ENCODE measurements around the gene VAT1L.

The VAT1L gene

GRCh38 chr16:77825196-77825595, 36.8 kb downstream of the VAT1L start:
- H3K4me1 ChIP-seq: no peaks in the 10 kb centered on the region
- TF ChIP-seq, protein P1, sequence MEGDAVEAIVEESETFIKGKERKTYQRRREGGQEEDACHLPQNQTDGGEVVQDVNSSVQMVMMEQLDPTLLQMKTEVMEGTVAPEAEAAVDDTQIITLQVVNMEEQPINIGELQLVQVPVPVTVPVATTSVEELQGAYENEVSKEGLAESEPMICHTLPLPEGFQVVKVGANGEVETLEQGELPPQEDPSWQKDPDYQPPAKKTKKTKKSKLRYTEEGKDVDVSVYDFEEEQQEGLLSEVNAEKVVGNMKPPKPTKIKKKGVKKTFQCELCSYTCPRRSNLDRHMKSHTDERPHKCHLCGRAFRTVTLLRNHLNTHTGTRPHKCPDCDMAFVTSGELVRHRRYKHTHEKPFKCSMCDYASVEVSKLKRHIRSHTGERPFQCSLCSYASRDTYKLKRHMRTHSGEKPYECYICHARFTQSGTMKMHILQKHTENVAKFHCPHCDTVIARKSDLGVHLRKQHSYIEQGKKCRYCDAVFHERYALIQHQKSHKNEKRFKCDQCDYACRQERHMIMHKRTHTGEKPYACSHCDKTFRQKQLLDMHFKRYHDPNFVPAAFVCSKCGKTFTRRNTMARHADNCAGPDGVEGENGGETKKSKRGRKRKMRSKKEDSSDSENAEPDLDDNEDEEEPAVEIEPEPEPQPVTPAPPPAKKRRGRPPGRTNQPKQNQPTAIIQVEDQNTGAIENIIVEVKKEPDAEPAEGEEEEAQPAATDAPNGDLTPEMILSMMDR (IDR thresholded peaks at IDR 0.05; ENCODE audit: low read depth, low read length): no peak
- no peak for DNase-seq
- no peaks in the 10 kb centered on the region for H3K27me3 ChIP-seq
- no peaks in the 10 kb centered on the region for H3K36me3 ChIP-seq
- no peak overlapping the region for H3K4me3 ChIP-seq (ENCODE audit: low read depth, low read length)
- H3K9me3 ChIP-seq: no peaks in the 10 kb centered on the region

DNA sequence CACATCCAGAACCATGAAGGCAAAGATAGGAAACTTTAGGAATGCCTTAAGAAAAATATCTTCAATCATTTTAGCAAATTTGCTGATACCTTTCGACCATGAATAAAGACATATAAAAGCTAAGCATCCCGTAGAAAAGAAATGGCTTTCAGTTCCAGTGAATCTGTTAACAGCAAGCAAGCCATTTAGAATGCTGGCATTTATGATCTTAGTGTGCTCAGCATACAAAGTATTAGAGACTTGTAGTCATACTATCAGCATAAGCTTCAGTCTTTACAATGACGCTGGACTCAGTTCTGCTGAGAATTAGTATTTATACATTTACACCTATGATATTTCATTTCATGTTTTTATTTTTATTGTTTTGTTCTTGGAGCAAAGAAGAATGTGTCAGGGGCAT, 38.7 kb downstream of the VAT1L start:
- TF ChIP-seq, protein P1 (IDR thresholded peaks at IDR 0.05; ENCODE audit: low read depth, low read length): no peak
- no peaks in the 10 kb centered on the region for H3K4me1 ChIP-seq
- no peaks in the 10 kb centered on the region for H3K9me3 ChIP-seq
- H3K4me3 ChIP-seq (ENCODE audit: low read depth, low read length): no peak overlapping the region
- no peak for DNase-seq
- H3K36me3 ChIP-seq: no peaks in the 10 kb centered on the region
- H3K27me3 ChIP-seq: no peaks in the 10 kb centered on the region

DNA sequence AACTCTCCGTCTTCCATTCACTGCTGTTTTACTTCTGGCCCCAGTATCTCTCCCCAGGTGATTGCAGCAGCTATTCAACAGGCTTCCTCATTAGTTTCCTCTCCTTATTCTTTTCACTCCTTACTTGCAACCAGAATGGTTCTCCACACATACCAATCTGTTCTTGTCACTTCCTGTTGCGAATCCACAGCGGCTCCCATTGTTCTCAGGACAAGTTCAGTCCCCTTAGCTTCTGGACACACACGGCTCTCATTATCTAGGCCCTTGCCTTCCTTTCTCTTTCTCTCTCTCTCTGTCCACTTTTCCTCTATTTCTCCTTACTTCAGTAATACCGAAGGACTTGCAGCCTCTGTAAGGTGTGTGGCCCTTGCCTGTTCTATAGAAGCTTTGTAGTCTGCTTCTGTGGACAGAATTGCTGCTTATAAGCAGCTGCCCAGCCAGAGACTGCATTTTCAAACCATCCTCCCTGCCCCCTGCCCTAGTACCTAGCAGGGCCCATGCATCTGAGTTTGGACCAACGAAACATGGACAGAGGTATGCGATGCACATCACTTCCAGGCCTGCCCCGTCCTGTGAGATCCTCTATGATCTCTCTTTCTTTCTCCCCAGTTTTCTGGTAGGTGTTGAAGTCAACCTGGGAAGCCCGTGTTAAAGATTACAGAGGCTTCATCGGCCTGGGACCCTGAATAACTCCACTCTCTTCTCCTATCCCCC, 45.7 kb downstream of the VAT1L start:
- Histone ChIP-seq H3K4me1 (no peaks in the 10 kb centered on the region), H3K9me3 (no peaks in the 10 kb centered on the region; the same call in 1 of the 2 replicates), H3K36me3 (no peaks in the 10 kb centered on the region), H3K4me3 (ENCODE audit: low read depth, low read length) (no peak overlapping the region), H3K27me3 (no peaks in the 10 kb centered on the region)
- no peak for DNase-seq
- TF ChIP-seq, protein P1 (IDR thresholded peaks at IDR 0.05; ENCODE audit: low read depth, low read length): no peak

DNA sequence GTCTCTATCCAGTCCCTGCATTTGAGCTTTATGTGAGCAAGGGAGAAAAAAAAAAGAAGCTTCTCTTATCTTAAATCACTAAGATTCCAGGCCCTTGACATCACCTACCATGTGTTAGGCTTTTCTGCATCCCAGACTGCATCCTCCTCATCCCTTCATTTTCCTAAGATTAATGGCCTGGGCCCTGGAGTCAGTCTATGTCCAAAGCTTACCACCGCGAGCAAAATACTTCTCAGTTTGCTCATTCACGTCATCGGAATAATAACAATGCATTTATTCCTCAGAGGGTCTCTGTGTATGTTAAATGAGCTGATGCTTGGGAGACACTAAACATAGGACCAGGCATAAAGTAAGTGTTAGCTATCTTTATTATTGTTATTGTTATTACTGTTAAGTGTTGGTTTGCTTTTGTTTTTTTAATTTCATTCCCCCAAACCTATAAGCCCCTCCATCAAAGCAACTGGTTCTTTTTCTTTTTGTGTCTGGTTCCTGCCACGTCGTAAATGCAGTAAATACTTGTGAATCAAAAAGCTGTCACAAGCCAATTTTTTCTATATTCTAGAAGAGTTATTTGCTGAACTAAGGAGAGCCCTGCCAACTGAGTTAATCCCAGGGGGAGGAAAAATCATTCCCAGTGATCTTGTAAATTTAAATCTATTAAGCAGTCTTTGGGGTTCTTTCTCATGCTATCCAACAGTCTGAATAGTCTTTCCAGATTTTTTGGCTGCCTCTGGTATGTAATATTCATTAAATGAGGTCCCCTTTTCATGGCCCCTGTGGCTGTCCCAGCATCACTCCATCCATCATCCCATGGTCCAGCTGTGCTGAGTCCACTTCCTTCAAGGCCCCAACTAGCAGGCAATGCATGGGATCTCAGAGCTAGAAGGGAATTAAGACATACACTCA, 46.5 kb downstream of the VAT1L start:
- Histone ChIP-seq H3K9me3 (no peaks in the 10 kb centered on the region; the same call in 1 of the 2 replicates), H3K4me1 (no peaks in the 10 kb centered on the region), H3K36me3 (no peaks in the 10 kb centered on the region), H3K27me3 (no peaks in the 10 kb centered on the region), H3K4me3 (ENCODE audit: low read depth, low read length) (no peak overlapping the region)
- TF ChIP-seq, protein P1 (IDR thresholded peaks at IDR 0.05; ENCODE audit: low read depth, low read length): no peak
- DNase-seq: no peak

DNA sequence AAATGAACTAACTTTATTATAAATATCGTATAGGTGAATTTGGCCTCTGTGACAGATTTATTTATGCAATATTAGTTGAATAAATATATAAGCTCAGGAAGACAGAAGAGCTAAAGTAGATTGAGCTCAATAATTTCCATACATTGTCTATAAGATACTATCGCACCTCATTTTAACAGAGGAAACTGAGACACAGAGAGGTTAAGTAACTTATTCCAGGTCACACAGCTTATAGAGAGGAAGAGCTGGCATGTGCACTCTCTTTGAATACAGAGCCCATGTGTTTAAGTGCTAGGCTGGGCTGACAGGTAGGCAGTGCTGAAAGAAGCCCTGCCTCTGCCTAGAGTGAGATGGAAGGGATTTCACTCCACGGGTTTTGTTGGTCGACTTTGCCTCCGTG, 48.4 kb downstream of the VAT1L start:
- Histone ChIP-seq H3K9me3 (no peaks in the 10 kb centered on the region; the same call in 1 of the 2 replicates), H3K27me3 (no peaks in the 10 kb centered on the region), H3K36me3 (no peaks in the 10 kb centered on the region), H3K4me3 (ENCODE audit: low read depth, low read length) (no peak overlapping the region), H3K4me1 (no peaks in the 10 kb centered on the region)
- no peak for DNase-seq
- TF ChIP-seq, protein P1 (IDR thresholded peaks at IDR 0.05; ENCODE audit: low read depth, low read length): no peak

Data from BE2C (cell line).